Type B pancreatic cell (in vitro differentiated cells): ENCODE data around the gene NALF2. TPM values are rescaled to one million over a fixed set of nuclear protein-coding genes. Genes with fewer than 3 reads are reported as not detected.

Experiments used
- total RNA-seq: library from RNA; stranded (reverse); gene quantifications from 2 replicates; pipeline ENCODE4 v1.2.1, GENCODE V29; 2021; ENCODE audit warnings: low replicate concordance

The NALF2 gene
- total RNA-seq, 1 donor from 2014 or later, result 3.4 TPM

Other genes with a start within 250 kb of the NALF2 start
- gene EDA, start 111.8 kb downstream of the NALF2 start, total RNA-seq, result 3.9 and 4.4 TPM in 2 replicates